ENCODE measurements around the gene WWC1.

The WWC1 gene

DNA sequence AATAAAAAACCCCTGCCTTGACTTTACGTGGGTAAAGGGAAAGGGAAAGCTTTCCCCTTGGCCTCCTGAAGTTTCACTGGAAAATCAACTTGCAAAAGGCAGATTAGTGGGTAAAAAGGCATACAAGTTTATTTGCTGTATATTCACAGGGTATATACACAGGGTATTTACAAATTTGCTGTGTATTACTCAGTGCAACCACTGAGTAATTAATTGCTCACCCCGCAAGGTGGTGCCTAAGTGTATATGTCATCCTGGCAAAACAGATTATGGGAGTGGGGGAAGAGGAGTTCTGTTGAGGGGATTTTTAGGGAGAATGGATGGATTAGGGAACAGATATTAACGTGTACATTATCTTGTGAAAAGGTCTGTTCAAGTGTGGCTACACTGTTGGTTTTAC is 187.7 kb downstream of the WWC1 start:
- H3K79me2 ChIP-seq (ENCODE audit: control insufficient read depth, insufficient read depth, low read length, poor library complexity) = no peaks in the 10 kb centered on the region
- H2AFZ ChIP-seq (ENCODE audit: insufficient read depth, low read length, poor library complexity) = no peak overlapping the region
- no peak overlapping the region for H2BK5ac ChIP-seq (ENCODE audit: low read depth, low read length, poor library complexity)
- H2BK12ac ChIP-seq (ENCODE audit: low read length) = no peak overlapping the region
- no peak overlapping the region for H3K4ac ChIP-seq (ENCODE audit: low read depth, low read length)
- H3K18ac ChIP-seq (ENCODE audit: low read length) = no peak overlapping the region
- H3K14ac ChIP-seq (ENCODE audit: low read length) = no peak overlapping the region
- H3K4me2 ChIP-seq (ENCODE audit: low read length) = no peak overlapping the region
- no peaks in the 10 kb centered on the region for H3K36me3 ChIP-seq (ENCODE audit: control insufficient read depth in 1 of 2, insufficient read depth in 2 of 2, low read length in 2 of 2)
- H3K4me3 ChIP-seq (ENCODE audit: low read depth, low read length) = no peak overlapping the region
- H2AK5ac ChIP-seq (ENCODE audit: low read length) = no peak overlapping the region
- no peaks in the 10 kb centered on the region for H3K9me3 ChIP-seq (ENCODE audit: insufficient read depth, low read depth, low read length)
- H3K79me1 ChIP-seq (ENCODE audit: low read length) = no peaks in the 10 kb centered on the region
- no peak overlapping the region for H3K27ac ChIP-seq (ENCODE audit: low read depth, low read length)
- no peak for DNase-seq
- H3K4me1 ChIP-seq (ENCODE audit: control insufficient read depth in 1 of 2, insufficient read depth in 2 of 2, low read length in 2 of 2) = peaks cover 0 to 7% of the 10 kb centered on the region in 2 experiments
- no peak overlapping the region for H3K23ac ChIP-seq (ENCODE audit: low read length)
- no peak overlapping the region for H4K91ac ChIP-seq (ENCODE audit: low read depth, low read length)
- H2BK120ac ChIP-seq (ENCODE audit: insufficient read depth, low read length, poor library complexity) = no peak overlapping the region
- H3K9ac ChIP-seq (ENCODE audit: low read length) = no peak overlapping the region
- H3K27me3 ChIP-seq (ENCODE audit: insufficient read depth, low read length) = no peaks in the 10 kb centered on the region
- no peak overlapping the region for H4K12ac ChIP-seq (ENCODE audit: low read depth, low read length)
- no peak overlapping the region for H4K8ac ChIP-seq (ENCODE audit: low read depth, low read length)
- WGBS (ENCODE audit: extremely low coverage, insufficient coverage, insufficient read length) = 100% methylated on average over 1 of the region's 3 CpGs

DNA sequence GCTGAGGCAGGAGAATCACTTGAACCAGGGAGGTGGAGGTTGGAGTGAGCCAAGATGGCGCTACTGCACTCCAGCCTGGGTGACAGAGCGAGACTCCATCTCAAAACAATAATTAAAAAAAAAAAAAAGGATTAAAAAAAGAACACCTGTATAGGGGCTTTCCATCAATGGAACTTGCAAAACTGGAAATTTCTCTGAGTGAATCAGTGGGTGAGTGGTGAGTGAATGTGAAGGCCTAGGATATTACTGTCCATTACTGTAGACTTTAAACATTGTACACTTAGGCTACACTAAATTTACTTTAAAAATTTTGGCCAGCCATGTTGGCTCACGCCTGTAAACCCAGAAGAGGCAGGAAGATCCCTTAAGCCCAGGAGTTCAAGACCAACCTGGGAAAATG is 189.2 kb downstream of the WWC1 start:
- Histone ChIP-seq H3K27ac (ENCODE audit: low read depth, low read length) (no peak overlapping the region), H3K4ac (ENCODE audit: low read depth, low read length) (no peak overlapping the region), H4K91ac (ENCODE audit: low read depth, low read length) (no peak overlapping the region), H3K4me1 (ENCODE audit: control insufficient read depth in 1 of 2, insufficient read depth in 2 of 2, low read length in 2 of 2) (peaks cover 0 to 7% of the 10 kb centered on the region in 2 experiments), H3K79me1 (ENCODE audit: low read length) (no peaks in the 10 kb centered on the region), H3K9ac (ENCODE audit: low read length) (no peak overlapping the region), H3K4me3 (ENCODE audit: low read depth, low read length) (no peak overlapping the region), H3K79me2 (ENCODE audit: control insufficient read depth, insufficient read depth, low read length, poor library complexity) (no peaks in the 10 kb centered on the region), H2AK5ac (ENCODE audit: low read length) (no peak overlapping the region), H3K4me2 (ENCODE audit: low read length) (no peak overlapping the region), H2BK120ac (ENCODE audit: insufficient read depth, low read length, poor library complexity) (no peak overlapping the region), H3K27me3 (ENCODE audit: insufficient read depth, low read length) (no peaks in the 10 kb centered on the region), H4K12ac (ENCODE audit: low read depth, low read length) (no peak overlapping the region), H3K14ac (ENCODE audit: low read length) (no peak overlapping the region), H4K8ac (ENCODE audit: low read depth, low read length) (no peak overlapping the region), H3K23ac (ENCODE audit: low read length) (no peak overlapping the region), H3K18ac (ENCODE audit: low read length) (no peak overlapping the region), H2AFZ (ENCODE audit: insufficient read depth, low read length, poor library complexity) (no peak overlapping the region), H2BK12ac (ENCODE audit: low read length) (no peak overlapping the region), H2BK5ac (ENCODE audit: low read depth, low read length, poor library complexity) (no peak overlapping the region), H3K36me3 (ENCODE audit: control insufficient read depth in 1 of 2, insufficient read depth in 2 of 2, low read length in 2 of 2) (no peaks in the 10 kb centered on the region), H3K9me3 (ENCODE audit: insufficient read depth, low read depth, low read length) (no peaks in the 10 kb centered on the region)
- DNase-seq = peak in 1 of 2 donors; percentile 69
- no CpG with 5 or more reads among the region's 3 CpGs for WGBS (ENCODE audit: extremely low coverage, insufficient coverage, insufficient read length)

DNA sequence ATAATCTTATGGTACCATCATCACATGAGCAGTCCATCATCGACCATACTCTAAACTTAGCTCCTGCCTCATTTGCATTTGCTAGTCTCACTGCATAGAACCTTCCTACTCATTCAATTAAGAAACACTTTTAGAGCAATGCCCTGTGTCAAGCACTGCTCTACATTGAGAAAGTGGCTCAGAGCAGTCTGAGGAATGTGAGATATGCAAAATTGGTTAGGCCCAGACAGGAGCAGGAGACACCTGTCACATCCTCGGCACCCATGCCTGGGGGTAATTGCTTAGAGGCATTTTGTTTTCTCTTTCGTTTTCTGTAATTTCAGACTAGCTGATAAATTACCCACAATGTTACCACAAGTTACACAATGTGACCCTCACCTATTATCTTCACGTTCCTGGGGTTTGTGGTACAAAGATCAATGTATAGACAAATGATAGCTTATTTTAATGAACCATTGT is 189.9 kb downstream of the WWC1 start:
- Histone ChIP-seq H3K4me2 (ENCODE audit: low read length) (no peak overlapping the region), H2AK5ac (ENCODE audit: low read length) (no peak overlapping the region), H3K4me3 (ENCODE audit: low read depth, low read length) (no peak overlapping the region), H2BK5ac (ENCODE audit: low read depth, low read length, poor library complexity) (no peak overlapping the region), H3K14ac (ENCODE audit: low read length) (no peak overlapping the region), H3K9ac (ENCODE audit: low read length) (no peak overlapping the region), H3K4ac (ENCODE audit: low read depth, low read length) (no peak overlapping the region), H3K36me3 (ENCODE audit: control insufficient read depth in 1 of 2, insufficient read depth in 2 of 2, low read length in 2 of 2) (no peaks in the 10 kb centered on the region), H3K79me1 (ENCODE audit: low read length) (peaks cover under 1% of the 10 kb centered on the region), H4K91ac (ENCODE audit: low read depth, low read length) (no peak overlapping the region), H2BK120ac (ENCODE audit: insufficient read depth, low read length, poor library complexity) (no peak overlapping the region), H4K8ac (ENCODE audit: low read depth, low read length) (no peak overlapping the region), H3K9me3 (ENCODE audit: insufficient read depth, low read depth, low read length) (no peaks in the 10 kb centered on the region), H3K27me3 (ENCODE audit: insufficient read depth, low read length) (no peaks in the 10 kb centered on the region), H3K18ac (ENCODE audit: low read length) (no peak overlapping the region), H3K23ac (ENCODE audit: low read length) (no peak overlapping the region), H4K12ac (ENCODE audit: low read depth, low read length) (no peak overlapping the region), H3K4me1 (ENCODE audit: control insufficient read depth in 1 of 2, insufficient read depth in 2 of 2, low read length in 2 of 2) (peaks cover 2 to 7% of the 10 kb centered on the region in 2 experiments), H3K27ac (ENCODE audit: low read depth, low read length) (no peak overlapping the region), H2BK12ac (ENCODE audit: low read length) (no peak overlapping the region), H3K79me2 (ENCODE audit: control insufficient read depth, insufficient read depth, low read length, poor library complexity) (peaks cover under 1% of the 10 kb centered on the region), H2AFZ (ENCODE audit: insufficient read depth, low read length, poor library complexity) (no peak overlapping the region)
- peak; percentile 92 to 100 for DNase-seq
- no CpG with 5 or more reads among the region's 4 CpGs for WGBS (ENCODE audit: extremely low coverage, insufficient coverage, insufficient read length)

DNA sequence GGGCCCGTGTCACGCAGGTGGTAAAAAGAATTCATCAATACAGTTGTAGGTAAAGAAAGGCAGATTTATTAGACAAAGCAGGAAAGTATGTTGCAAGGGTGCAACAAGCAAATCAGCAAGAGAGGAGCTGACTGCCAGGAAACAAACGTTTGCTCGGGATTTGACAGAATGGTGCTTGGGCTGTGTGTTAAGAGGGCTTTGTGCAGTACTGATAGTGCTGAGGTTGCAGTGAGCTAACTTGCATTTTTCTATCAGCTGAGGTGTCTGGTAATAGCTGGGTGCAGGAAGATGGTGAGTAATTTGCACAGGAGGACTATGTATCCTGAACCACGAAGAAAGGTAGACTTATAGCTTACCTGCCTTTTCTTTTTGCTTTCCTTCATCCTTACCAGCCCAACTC is 190.9 kb downstream of the WWC1 start:
- Histone ChIP-seq H3K79me1 (ENCODE audit: low read length) (peaks cover 3% of the 10 kb centered on the region), H3K27me3 (ENCODE audit: insufficient read depth, low read length) (no peaks in the 10 kb centered on the region), H3K36me3 (ENCODE audit: control insufficient read depth in 1 of 2, insufficient read depth in 2 of 2, low read length in 2 of 2) (no peaks in the 10 kb centered on the region), H3K9ac (ENCODE audit: low read length) (no peak overlapping the region), H2BK12ac (ENCODE audit: low read length) (no peak overlapping the region), H2AFZ (ENCODE audit: insufficient read depth, low read length, poor library complexity) (no peak overlapping the region), H3K4me3 (ENCODE audit: low read depth, low read length) (no peak overlapping the region), H4K91ac (ENCODE audit: low read depth, low read length) (no peak overlapping the region), H3K4me1 (ENCODE audit: control insufficient read depth in 1 of 2, insufficient read depth in 2 of 2, low read length in 2 of 2) (peaks cover 2 to 3% of the 10 kb centered on the region in 2 experiments), H3K9me3 (ENCODE audit: insufficient read depth, low read depth, low read length) (no peaks in the 10 kb centered on the region), H2AK5ac (ENCODE audit: low read length) (no peak overlapping the region), H3K79me2 (ENCODE audit: control insufficient read depth, insufficient read depth, low read length, poor library complexity) (peaks cover 4% of the 10 kb centered on the region), H2BK120ac (ENCODE audit: insufficient read depth, low read length, poor library complexity) (no peak overlapping the region), H3K23ac (ENCODE audit: low read length) (no peak overlapping the region), H3K4me2 (ENCODE audit: low read length) (no peak overlapping the region), H3K4ac (ENCODE audit: low read depth, low read length) (no peak overlapping the region), H2BK5ac (ENCODE audit: low read depth, low read length, poor library complexity) (no peak overlapping the region), H4K12ac (ENCODE audit: low read depth, low read length) (no peak overlapping the region), H3K18ac (ENCODE audit: low read length) (no peak overlapping the region), H4K8ac (ENCODE audit: low read depth, low read length) (no peak overlapping the region), H3K14ac (ENCODE audit: low read length) (no peak overlapping the region), H3K27ac (ENCODE audit: low read depth, low read length) (no peak overlapping the region)
- no CpG with 5 or more reads among the region's 5 CpGs for WGBS (ENCODE audit: extremely low coverage, insufficient coverage, insufficient read length)
- no peak for DNase-seq

Data from trophoblast cell (in vitro differentiated cells and primary cell).